ENCODE measurements around the gene ZNF629. TPM values are rescaled to one million over a fixed set of nuclear protein-coding genes. Genes with fewer than 3 reads are reported as not detected.
"Not testable (repeated sequence)": the region's sequence is repeated elsewhere in the genome, so short reads cannot be mapped to it uniquely, and the experiment has no call there.

The ZNF629 gene
- polyA plus RNA-seq (ENCODE audit: insufficient read length in 4 of 4), result 10 to 100 TPM; 20.2 to 27.7 (median 27.0) TPM

GRCh38 chr16:30786936-30787612 lies at the start of gene ZNF629:
Gene ZNF629 (minus strand): TSS chr16:30787205. CDS start chr16:30784482, 2,723 bp downstream.
- peak in 2 of 4 donors; percentile 80 to 81 for DNase-seq (ENCODE audit: low read depth in 4 of 4, low spot score in 3 of 4)

GRCh38 chr16:30834130-30834740 lies 47.2 kb upstream of the ZNF629 start:
- no peak for DNase-seq (ENCODE audit: low read depth in 4 of 4, low spot score in 3 of 4)

- DNase-seq (ENCODE audit: low read depth in 4 of 4, low spot score in 3 of 4), result no peak
Measured at GRCh38 chr16:30830072-30830417, 43.0 kb upstream of the ZNF629 start.

GRCh38 chr16:30829130-30830071 lies 42.4 kb upstream of the ZNF629 start:
- DNase-seq (ENCODE audit: low read depth in 4 of 4, low spot score in 3 of 4), result no peak

GRCh38 chr16:30821891-30822290 lies 34.9 kb upstream of the ZNF629 start:
- no peak for DNase-seq (ENCODE audit: low read depth in 4 of 4, low spot score in 3 of 4)

GRCh38 chr16:30821441-30821840 lies 34.4 kb upstream of the ZNF629 start:
- DNase-seq (ENCODE audit: low read depth in 4 of 4, low spot score in 3 of 4), result not testable (repeated sequence)

GRCh38 chr16:30820952-30821421 lies 34.0 kb upstream of the ZNF629 start:
- no peak for DNase-seq (ENCODE audit: low read depth in 4 of 4, low spot score in 3 of 4)

- no peak for DNase-seq (ENCODE audit: low read depth in 4 of 4, low spot score in 3 of 4)
Measured at GRCh38 chr16:30816769-30817168, 29.8 kb upstream of the ZNF629 start.

- no peak for DNase-seq (ENCODE audit: low read depth in 4 of 4, low spot score in 3 of 4)
Measured at GRCh38 chr16:30813821-30814189, 26.8 kb upstream of the ZNF629 start.

- not testable (repeated sequence) for DNase-seq (ENCODE audit: low read depth in 4 of 4, low spot score in 3 of 4)
Measured at GRCh38 chr16:30809675-30810074, 22.7 kb upstream of the ZNF629 start.

- DNase-seq (ENCODE audit: low read depth in 4 of 4, low spot score in 3 of 4), result not testable (repeated sequence)
Measured at GRCh38 chr16:30808890-30809426, 22.0 kb upstream of the ZNF629 start.

- no peak for DNase-seq (ENCODE audit: low read depth in 4 of 4, low spot score in 3 of 4)
Measured at GRCh38 chr16:30808146-30808545, 21.1 kb upstream of the ZNF629 start.

GRCh38 chr16:30805370-30806169 lies 18.6 kb upstream of the ZNF629 start:
- peak in 2 of 4 donors; percentile 70 to 73 for DNase-seq (ENCODE audit: low read depth in 4 of 4, low spot score in 3 of 4)

GRCh38 chr16:30805056-30805369 lies 18.0 kb upstream of the ZNF629 start:
- DNase-seq (ENCODE audit: low read depth in 4 of 4, low spot score in 3 of 4), result no peak

GRCh38 chr16:30802936-30803335 lies 15.9 kb upstream of the ZNF629 start:
- no peak for DNase-seq (ENCODE audit: low read depth in 4 of 4, low spot score in 3 of 4)

- no peak for DNase-seq (ENCODE audit: low read depth in 4 of 4, low spot score in 3 of 4)
Measured at GRCh38 chr16:30797670-30798309, 10.8 kb upstream of the ZNF629 start.

- DNase-seq (ENCODE audit: low read depth in 4 of 4, low spot score in 3 of 4), result no peak
Measured at GRCh38 chr16:30794634-30795033, 7.6 kb upstream of the ZNF629 start.

- no peak for DNase-seq (ENCODE audit: low read depth in 4 of 4, low spot score in 3 of 4)
Measured at GRCh38 chr16:30793508-30794069, 6.6 kb upstream of the ZNF629 start.

- no peak for DNase-seq (ENCODE audit: low read depth in 4 of 4, low spot score in 3 of 4)
Measured at GRCh38 chr16:30787613-30788378, 791 bp upstream of the ZNF629 start.

All from left renal pelvis (tissue), 4 donors.